Measurements from ENCODE around the gene GSE1.

- TF ChIP-seq CTCF (IDR thresholded peaks at IDR 0.05; ENCODE audit: poor library complexity) (no peak), EZH2 (IDR thresholded peaks at IDR 0.05; ENCODE audit: borderline replicate concordance) (no peak)
Measured at GRCh38 chr16:85674828-85675227, 61.7 kb downstream of the GSE1 start.
